Activated CD4-positive, alpha-beta memory T cell treated with anti-CD3 and anti-CD28 coated beads for 36 hours (primary cell): Measurements from ENCODE around the gene FUBP3. TPM values are rescaled to one million over a fixed set of nuclear protein-coding genes. Genes with fewer than 3 reads are reported as not detected.
"Not testable (repeated sequence)": the region's sequence is repeated elsewhere in the genome, so short reads cannot be mapped to it uniquely, and the experiment has no call there.

Experiments
- CTCF ChIA-PET: fragments of 350-600 bp; sonication (Branson Sonifier 250); formaldehyde crosslinking; loops from one replicate; lab custom pipeline; 2021; ENCODE audit warnings: antibody characterized with exemption, inconsistent platforms; lab: Charles Lee
- POLR2A ChIA-PET: fragments of 350-600 bp; sonication (Branson Sonifier 250); formaldehyde crosslinking; loops from one replicate; lab custom pipeline; 2021; ENCODE audit warnings: antibody characterized with exemption; lab: Charles Lee
- DNase-seq: peaks from one replicate; pipeline ENCODE4 v3.0.0-alpha.2; 2020
- H3K27ac Mint-ChIP-seq: one replicate; pipeline ENCODE4 v1.8.0; 2021; ENCODE audit warnings: mixed read lengths
- H3K27me3 Mint-ChIP-seq: one replicate; pipeline ENCODE4 v1.8.0; 2021; ENCODE audit warnings: mixed read lengths
- H3K36me3 Mint-ChIP-seq: one replicate; pipeline ENCODE4 v1.8.0; 2021; ENCODE audit warnings: mixed read lengths
- H3K4me1 Mint-ChIP-seq: one replicate; pipeline ENCODE4 v1.8.0; 2021; ENCODE audit warnings: low read depth, mixed read lengths
- H3K4me3 Mint-ChIP-seq: one replicate; pipeline ENCODE4 v1.8.0; 2021; ENCODE audit warnings: mild to moderate bottlenecking, mixed read lengths
- H3K9me3 Mint-ChIP-seq: one replicate; pipeline ENCODE4 v1.8.0; 2021; ENCODE audit warnings: mixed read lengths
- intact Hi-C: fragments of 100-400 bp; cut with micrococcal nuclease; formaldehyde crosslinking; loops from one replicate; pipeline ENCODE4 v1.15.1; 2023
- microRNA-seq: library from miRNA; unstranded; fragments of <30 nt; microRNA quantifications from one replicate; pipeline ENCODE4 v1.2.0, GENCODE V29; 2022; ENCODE audit warnings: borderline number of aligned reads, borderline microRNAs expressed, borderline replicate concordance
- total RNA-seq, 2 experiments: library from RNA; stranded (reverse); gene quantifications; one replicate each; pipeline ENCODE4 v1.2.3, GENCODE V29; 2021

Gene FUBP3
- total RNA-seq, 2 experiments from 2014 or later: 31.8 to 37.5 TPM

DNA sequence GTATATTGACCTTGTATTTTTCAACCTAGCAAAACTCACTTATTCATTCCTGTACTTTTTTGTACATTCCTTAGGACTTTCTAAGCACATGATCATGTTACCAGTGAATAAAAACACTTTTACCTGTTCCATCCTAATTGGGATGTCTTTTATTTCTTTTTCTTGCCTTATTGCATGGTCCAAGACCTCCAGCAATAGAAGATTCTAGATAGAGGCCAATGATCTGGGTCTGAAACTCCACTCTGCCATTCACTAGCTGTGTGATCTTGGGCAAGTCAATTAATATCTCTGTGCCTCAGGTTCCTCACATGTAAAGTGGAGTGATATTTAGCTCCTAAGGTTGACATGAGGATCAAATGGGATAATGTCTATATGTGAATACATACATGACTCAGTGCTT lies 105.7 kb downstream of the FUBP3 start:
- Mint-ChIP-seq H3K27ac (no peak overlapping the region), H3K4me1 (peaks cover 21% of the 10 kb centered on the region), H3K9me3 (peaks cover 7% of the 10 kb centered on the region), H3K27me3 (no peaks in the 10 kb centered on the region), H3K4me3 (no peak overlapping the region), H3K36me3 (no peaks in the 10 kb centered on the region)
- CTCF ChIA-PET: interaction anchor here (0.9 to 6.1 kb wide), 5 partner anchors 16 to 232 kb away, joined by 3 to 158 read pairs (median 5); no protein-coding TSS in a partner anchor
- POLR2A ChIA-PET: no interaction called here
- intact Hi-C loops: no loop called here
- no peak for DNase-seq

DNA sequence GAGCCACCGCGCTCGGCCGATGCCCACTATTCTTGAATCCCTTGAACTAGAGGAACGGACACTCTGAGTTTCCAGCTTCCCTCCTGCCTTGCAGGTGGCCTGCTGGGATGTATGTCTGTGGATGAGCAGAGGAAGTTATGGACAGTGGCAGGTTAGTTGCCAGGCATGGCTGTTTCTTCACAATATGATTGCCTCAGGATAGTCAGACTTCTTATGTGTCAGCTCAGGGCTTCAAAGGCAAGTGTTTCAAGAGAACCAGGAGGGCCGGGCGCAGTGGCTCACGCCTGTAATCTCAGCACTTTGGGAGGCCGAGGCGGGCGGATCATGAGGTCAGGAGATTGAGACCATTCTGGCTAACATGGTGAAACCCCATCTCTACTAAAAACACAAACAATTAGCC lies 106.6 kb downstream of the FUBP3 start:
- POLR2A ChIA-PET, H3K36me3 Mint-ChIP-seq, H3K27ac Mint-ChIP-seq, H3K4me3 Mint-ChIP-seq, DNase-seq, H3K9me3 Mint-ChIP-seq, intact Hi-C loops, H3K27me3 Mint-ChIP-seq: not testable (repeated sequence)
- CTCF ChIA-PET: interaction anchor here (0.9 to 1.7 kb wide), 3 partner anchors 15 to 225 kb away, joined by 3 to 5 read pairs (median 4); no protein-coding TSS in a partner anchor
- peaks cover 24% of the 10 kb centered on the region for H3K4me1 Mint-ChIP-seq

DNA sequence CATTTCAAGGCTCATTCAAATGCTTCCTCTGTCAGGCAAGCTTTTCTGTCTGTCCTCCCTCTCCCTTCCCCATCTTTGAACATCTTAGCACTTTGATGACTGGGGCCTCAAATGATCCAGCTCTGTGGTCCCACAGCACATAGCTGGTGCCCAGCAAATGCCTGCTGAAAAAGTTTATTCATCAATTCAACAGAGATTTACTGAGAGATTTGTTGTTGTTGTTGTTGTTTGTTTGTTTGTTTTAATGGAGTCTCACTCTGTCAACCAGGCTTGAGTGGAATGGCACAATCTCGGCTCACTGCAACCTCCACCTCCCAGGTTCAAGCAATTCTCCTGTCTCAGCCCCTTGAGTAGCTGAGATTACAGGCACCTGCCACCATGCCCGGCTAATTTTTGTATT lies 108.2 kb downstream of the FUBP3 start:
- H3K9me3 Mint-ChIP-seq: peaks cover 7% of the 10 kb centered on the region
- H3K4me3 Mint-ChIP-seq: no peak overlapping the region
- DNase-seq: no peak
- H3K4me1 Mint-ChIP-seq: peaks cover 24% of the 10 kb centered on the region
- no peak overlapping the region for H3K27ac Mint-ChIP-seq
- ChIA-PET POLR2A (no interaction called here), CTCF (interaction anchor here (0.9 to 1.4 kb wide), 3 partner anchors 13 to 227 kb away, joined by 3 to 7 read pairs (median 3); no protein-coding TSS in a partner anchor)
- intact Hi-C loops: no loop called here
- H3K36me3 Mint-ChIP-seq: no peaks in the 10 kb centered on the region
- no peaks in the 10 kb centered on the region for H3K27me3 Mint-ChIP-seq

Small RNA genes within 50 kb of the gene (microRNA-seq; reads per million reads assigned to microRNA genes)
- not detected for gene MIR6856

Other genes starting within 250 kb of the FUBP3 start
- 1 to 10 TPM; 5.4 to 6.3 TPM for gene ASS1, start 134.6 kb upstream of the FUBP3 start, total RNA-seq
- under 1 TPM; 0.07 to 0.12 TPM for gene PRDM12, start 85.0 kb downstream of the FUBP3 start, total RNA-seq
- gene EXOSC2, start 114.2 kb downstream of the FUBP3 start, total RNA-seq: 10 to 100 TPM; 77.3 to 80.5 TPM